Measurements from ENCODE around the gene HAX1.

The HAX1 gene

GRCh38 chr1:154253671-154254070 lies 18.8 kb upstream of the HAX1 start:
- TF ChIP-seq CTCF (IDR thresholded peaks at IDR 0.05; ENCODE audit: low read depth, low read length), result no peak
- H3K4me3 ChIP-seq (ENCODE audit: low read depth, low read length), result no peak overlapping the region
- peaks cover 100% of the 10 kb centered on the region for H3K36me3 ChIP-seq
- H3K9me3 ChIP-seq (ENCODE audit: severe bottlenecking), result no peaks in the 10 kb centered on the region
- H3K27me3 ChIP-seq (ENCODE audit: insufficient read depth, low read depth, severe bottlenecking), result no peaks in the 10 kb centered on the region
- no peak for DNase-seq
- H3K27ac ChIP-seq, result no peak overlapping the region

GRCh38 chr1:154256686-154257085 lies 15.7 kb upstream of the HAX1 start:
- H3K9me3 ChIP-seq (ENCODE audit: severe bottlenecking), result no peaks in the 10 kb centered on the region
- no peak for TF ChIP-seq CTCF (IDR thresholded peaks at IDR 0.05; ENCODE audit: low read depth, low read length)
- peaks cover 100% of the 10 kb centered on the region for H3K36me3 ChIP-seq
- no peak for DNase-seq
- no peaks in the 10 kb centered on the region for H3K27me3 ChIP-seq (ENCODE audit: insufficient read depth, low read depth, severe bottlenecking)
- no peak overlapping the region for H3K4me3 ChIP-seq (ENCODE audit: low read depth, low read length)
- H3K27ac ChIP-seq, result no peak overlapping the region

GRCh38 chr1:154258784-154259183 lies 13.6 kb upstream of the HAX1 start:
- no peaks in the 10 kb centered on the region for H3K9me3 ChIP-seq (ENCODE audit: severe bottlenecking)

GRCh38 chr1:154260127-154260526 lies 12.3 kb upstream of the HAX1 start:
- no peaks in the 10 kb centered on the region for H3K9me3 ChIP-seq (ENCODE audit: severe bottlenecking)
- H3K27me3 ChIP-seq (ENCODE audit: insufficient read depth, low read depth, severe bottlenecking), result no peaks in the 10 kb centered on the region
- peaks cover 100% of the 10 kb centered on the region for H3K36me3 ChIP-seq
- DNase-seq, result no peak
- no peak overlapping the region for H3K4me3 ChIP-seq (ENCODE audit: low read depth, low read length)
- H3K27ac ChIP-seq, result no peak overlapping the region
- TF ChIP-seq CTCF (IDR thresholded peaks at IDR 0.05; ENCODE audit: low read depth, low read length), result no peak

More at GRCh38 chr1:154258784-154259183, 13.6 kb upstream of the HAX1 start:
- H3K4me3 ChIP-seq (ENCODE audit: low read depth, low read length), result no peak overlapping the region
- TF ChIP-seq CTCF (IDR thresholded peaks at IDR 0.05; ENCODE audit: low read depth, low read length), result no peak
- DNase-seq, result no peak
- H3K36me3 ChIP-seq, result peaks cover 100% of the 10 kb centered on the region
- no peaks in the 10 kb centered on the region for H3K27me3 ChIP-seq (ENCODE audit: insufficient read depth, low read depth, severe bottlenecking)
- no peak overlapping the region for H3K27ac ChIP-seq

GRCh38 chr1:154263465-154264332 lies 8.7 kb upstream of the HAX1 start:
- Histone ChIP-seq H3K27ac (no peak overlapping the region), H3K9me3 (ENCODE audit: severe bottlenecking) (no peaks in the 10 kb centered on the region), H3K4me3 (ENCODE audit: low read depth, low read length) (no peak overlapping the region), H3K36me3 (peaks cover 99% of the 10 kb centered on the region), H3K27me3 (ENCODE audit: insufficient read depth, low read depth, severe bottlenecking) (no peaks in the 10 kb centered on the region)
- TF ChIP-seq CTCF (IDR thresholded peaks at IDR 0.05; ENCODE audit: low read depth, low read length), result no peak
- no peak for DNase-seq

Data from WERI-Rb-1 (cell line).